HCT116 (cell line): Measurements from ENCODE around the gene HOXC6. TPM values are rescaled to one million over a fixed set of nuclear protein-coding genes. Genes with fewer than 3 reads are reported as not detected.

Source experiments
- ATAC-seq: fragments of 200-7000 bp; cut with Tn5 transposase; 2 replicates; pipeline ENCODE4 v1.9.1; 2020; ENCODE audit warnings: mild to moderate bottlenecking, moderate library complexity
- BruUV-seq: library from RNA; stranded (reverse); fragments of 400-500 nt; replicated peaks from 2 replicates; lab custom pipeline; 2021; lab: Mats Ljungman, UMichigan
- CTCF ChIA-PET: fragments of 300-600 bp; sonication (Branson Sonifier 250); formaldehyde crosslinking; loops from one replicate; lab custom pipeline; 2021; ENCODE audit warnings: antibody characterized with exemption; lab: Charles Lee
- POLR2A ChIA-PET: fragments of 300-600, 350-600 bp; sonication (Branson Sonifier 250); formaldehyde crosslinking; loops from one replicate; lab custom pipeline; 2021; ENCODE audit warnings: antibody characterized with exemption; lab: Charles Lee
- RAD21 ChIA-PET, 2 experiments: fragments of 300-600 bp; sonication (Branson Sonifier 250); formaldehyde crosslinking; loops; one replicate each; lab custom pipeline; 2023; ENCODE audit warnings: low total read pairs in 2 of 2; ENCODE audit not compliant: uncharacterized antibody in 2 of 2, unreplicated experiment in 2 of 2, low non-redundant PET in 1 of 2; lab: Charles Lee
- DNase-seq: peaks from one replicate; pipeline ENCODE4 v3.0.0-alpha.2; 2010; ENCODE audit warnings: low read depth, low spot score
- H2AFZ ChIP-seq: fragments of 200-600 bp; shearing (Covaris generic), sonication (generic); 2 replicates; pipeline ENCODE4 v1.6.1; 2017; ENCODE audit warnings: low read depth, mixed run types, mixed read lengths, antibody characterized with exemption, low read length; ENCODE audit not compliant: poor library complexity, severe bottlenecking
- H3K27ac ChIP-seq: 2 replicates; pipeline ENCODE4 v1.5.1; 2012; ENCODE audit warnings: low read depth, low read length
- H3K27me3 ChIP-seq: fragments of 200-600 bp; sonication (generic); 2 replicates; pipeline ENCODE4 v1.6.1; 2016; ENCODE audit warnings: mixed run types, low read length, mixed read lengths; ENCODE audit not compliant: insufficient read depth
- H3K36me3 ChIP-seq, 2 experiments: fragments of 200-500 bp in 1 of 2; fragments of 200-600 bp in 1 of 2; sonication (Bioruptor generic) in 1 of 2; sonication (generic) in 1 of 2; 2 replicates each; pipeline versions ENCODE4 v1.5.1 to v1.6.1; 2014 to 2016; ENCODE audit warnings: low read length in 2 of 2, inconsistent platforms in 1 of 2, mixed read lengths in 1 of 2, mixed run types in 1 of 2; ENCODE audit not compliant: insufficient read depth in 2 of 2, control insufficient read depth in 1 of 2
- H3K4me1 ChIP-seq, 2 experiments: fragments of 200-600 bp in 1 of 2; sonication (generic) in 1 of 2; 2 replicates each; pipeline versions ENCODE4 v1.5.1 to v1.6.1; 2012 to 2017; ENCODE audit warnings: low read length in 2 of 2, inconsistent platforms in 1 of 2, mild to moderate bottlenecking in 1 of 2, mixed read lengths in 1 of 2, mixed run types in 1 of 2, moderate library complexity in 1 of 2; ENCODE audit not compliant: insufficient read depth in 2 of 2, control insufficient read depth in 1 of 2
- H3K4me2 ChIP-seq: fragments of 200-600 bp; sonication (generic); 2 replicates; pipeline ENCODE4 v1.6.1; 2017; ENCODE audit warnings: mixed run types, low read length, mixed read lengths
- H3K4me3 ChIP-seq, 2 experiments: fragments of 200-600 bp in 1 of 2; sonication (generic) in 1 of 2; replicated peaks in 1 of 2; 2 replicates each; pipeline ENCODE4 v1.5.1; 2011 to 2016; ENCODE audit warnings: low read length in 2 of 2, control low read depth in 1 of 2, low read depth in 1 of 2, mild to moderate bottlenecking in 1 of 2, mixed read lengths in 1 of 2, mixed run types in 1 of 2
- H3K79me2 ChIP-seq: fragments of 200-600 bp; sonication (generic); 2 replicates; pipeline ENCODE4 v1.6.1; 2017; ENCODE audit warnings: mild to moderate bottlenecking, mixed run types, low read length, moderate library complexity, mixed read lengths; ENCODE audit not compliant: insufficient read depth
- H3K9ac ChIP-seq: fragments of 200-600 bp; sonication (generic); 2 replicates; pipeline ENCODE4 v1.6.1; 2016; ENCODE audit warnings: low read length, mixed read lengths
- H3K9me2 ChIP-seq: fragments of 200-600 bp; sonication (generic), shearing (Covaris generic); 2 replicates; pipeline ENCODE4 v1.6.1; 2017; ENCODE audit warnings: mixed run types, mild to moderate bottlenecking, moderate library complexity; ENCODE audit not compliant: insufficient read depth
- H3K9me3 ChIP-seq, 2 experiments: fragments of 200-500 bp in 1 of 2; fragments of 200-600 bp in 1 of 2; sonication (Bioruptor generic) in 1 of 2; sonication (generic) in 1 of 2; 2 replicates each; pipeline ENCODE4 v1.6.1; 2014 to 2017; ENCODE audit warnings: low read length in 2 of 2, mixed read lengths in 2 of 2, inconsistent platforms in 1 of 2, low read depth in 1 of 2, mild to moderate bottlenecking in 1 of 2, mixed run types in 1 of 2, moderate library complexity in 1 of 2; ENCODE audit not compliant: control insufficient read depth in 1 of 2, insufficient read depth in 1 of 2
- H4K20me1 ChIP-seq: fragments of 200-600 bp; sonication (generic), shearing (Covaris generic); 2 replicates; pipeline ENCODE4 v1.6.1; 2017; ENCODE audit warnings: mixed run types, mild to moderate bottlenecking, moderate library complexity; ENCODE audit not compliant: insufficient read depth
- CEBPB ChIP-seq: IDR thresholded peaks from 2 replicates; pipeline ENCODE4 v1.6.1; 2012; ENCODE audit warnings: low read depth
- CTCF ChIP-seq, 3 experiments: fragments of 200-600 bp in 1 of 3; sonication (generic) in 1 of 3; IDR thresholded peaks in 2 of 3; conservative IDR thresholded peaks in 1 of 3; 2 replicates each; pipeline ENCODE4 v1.5.1; 2012 to 2017; ENCODE audit warnings: low read depth in 2 of 3, low read length in 2 of 3, antibody characterized with exemption in 1 of 3, borderline replicate concordance in 1 of 3, control low read depth in 1 of 3, mild to moderate bottlenecking in 1 of 3, mixed read lengths in 1 of 3, mixed run types in 1 of 3, moderate library complexity in 1 of 3; ENCODE audit not compliant: insufficient read depth in 1 of 3
- FOSL1 ChIP-seq: IDR thresholded peaks from 2 replicates; pipeline ENCODE4 v1.6.1; 2012; ENCODE audit warnings: low read depth
- POLR2AphosphoS5 ChIP-seq: IDR thresholded peaks from 2 replicates; pipeline ENCODE4 v1.6.1; 2011; ENCODE audit warnings: mild to moderate bottlenecking, low read depth, low read length, moderate library complexity
- REST ChIP-seq: IDR thresholded peaks from 2 replicates; pipeline ENCODE4 v1.6.1; 2012; ENCODE audit warnings: low read depth
- SIN3A ChIP-seq: IDR thresholded peaks from 2 replicates; pipeline ENCODE4 v1.6.1; 2012; ENCODE audit warnings: low read depth
- SP1 ChIP-seq: IDR thresholded peaks from 2 replicates; pipeline ENCODE4 v1.6.1; 2012; ENCODE audit warnings: low read depth
- SRF ChIP-seq: IDR thresholded peaks from 2 replicates; pipeline ENCODE4 v1.6.1; 2012; ENCODE audit warnings: low read depth
- TCF7L2 ChIP-seq: IDR thresholded peaks from 2 replicates; pipeline ENCODE4 v1.7.0; 2011; ENCODE audit warnings: borderline replicate concordance, inconsistent platforms; ENCODE audit not compliant: insufficient read depth, insufficient read length; ENCODE audit errors: extremely low read depth
- ZBTB33 ChIP-seq: IDR thresholded peaks from 2 replicates; pipeline ENCODE4 v1.6.1; 2011; ENCODE audit warnings: mild to moderate bottlenecking, low read length, moderate library complexity; ENCODE audit not compliant: insufficient replicate concordance; ENCODE audit errors: extremely low read depth
- ZNF274 ChIP-seq: fragments of 200-500 bp; sonication (Bioruptor generic); IDR thresholded peaks from 2 replicates; pipeline ENCODE4 v1.6.1; 2014; ENCODE audit warnings: mild to moderate bottlenecking, low read depth, low read length, inconsistent platforms
- intact Hi-C: fragments of 100-400 bp; cut with micrococcal nuclease; formaldehyde crosslinking; loops from 2 replicates; pipeline ENCODE4 v1.10.0; 2022
- total RNA-seq: library from RNA; stranded (reverse); gene quantifications from one replicate; pipeline ENCODE4 v1.2.1, GENCODE V29; 2021; ENCODE audit not compliant: unreplicated experiment

Gene HOXC6
- total RNA-seq, 1 experiment from 2014 or later = 3.1 TPM

- H3K79me2 ChIP-seq = no peaks in the 10 kb centered on the region
- H3K9ac ChIP-seq = no peak overlapping the region
- ChIA-PET POLR2A (no interaction called here), CTCF (no interaction called here), RAD21 (no interaction called here)
- DNase-seq (no peak), ATAC-seq (no peak)
- H3K36me3 ChIP-seq = no peaks in the 10 kb centered on the region
- intact Hi-C loops = no loop called here
- H3K9me2 ChIP-seq = no peaks in the 10 kb centered on the region
- no peak overlapping the region for H2AFZ ChIP-seq
- H3K4me3 ChIP-seq = no peak overlapping the region
- no peak overlapping the region for H3K27ac ChIP-seq
- H4K20me1 ChIP-seq = no peaks in the 10 kb centered on the region
- no peak overlapping the region for H3K4me2 ChIP-seq
- H3K9me3 ChIP-seq = no peaks in the 10 kb centered on the region
- BruUV-seq = no TSS peak
- TF ChIP-seq REST (no peak), CTCF (IDR thresholded peaks at IDR 0.05 in 2 of 3, conservative IDR thresholded peaks at IDR 0.05 in 1 of 3; ENCODE audit: borderline replicate concordance in 1 of 3, insufficient read depth in 1 of 3, low read depth in 2 of 3, low read length in 2 of 3) (no peak), TCF7L2 (no peak), ZBTB33 (no peak), FOSL1 (no peak), SIN3A (no peak), ZNF274 (no peak), CEBPB (no peak), SP1 (no peak), POLR2AphosphoS5 (no peak), SRF (no peak)
- peaks cover 0 to 6% of the 10 kb centered on the region in 2 experiments; a peak in 2 of 4 replicates for H3K4me1 ChIP-seq
- H3K27me3 ChIP-seq = no peaks in the 10 kb centered on the region
Measured at GRCh38 chr12:53980802-53981496, 47.3 kb upstream of the HOXC6 start.
